ENCODE results near the gene MEGF11.
"Not testable (repeated sequence)": the region's sequence is repeated elsewhere in the genome, so short reads cannot be mapped to it uniquely, and the experiment has no call there.

The MEGF11 gene

GRCh38 chr15:65870889-65871533 lies 382.5 kb downstream of the MEGF11 start:
- DNase-seq: no peak

DNA sequence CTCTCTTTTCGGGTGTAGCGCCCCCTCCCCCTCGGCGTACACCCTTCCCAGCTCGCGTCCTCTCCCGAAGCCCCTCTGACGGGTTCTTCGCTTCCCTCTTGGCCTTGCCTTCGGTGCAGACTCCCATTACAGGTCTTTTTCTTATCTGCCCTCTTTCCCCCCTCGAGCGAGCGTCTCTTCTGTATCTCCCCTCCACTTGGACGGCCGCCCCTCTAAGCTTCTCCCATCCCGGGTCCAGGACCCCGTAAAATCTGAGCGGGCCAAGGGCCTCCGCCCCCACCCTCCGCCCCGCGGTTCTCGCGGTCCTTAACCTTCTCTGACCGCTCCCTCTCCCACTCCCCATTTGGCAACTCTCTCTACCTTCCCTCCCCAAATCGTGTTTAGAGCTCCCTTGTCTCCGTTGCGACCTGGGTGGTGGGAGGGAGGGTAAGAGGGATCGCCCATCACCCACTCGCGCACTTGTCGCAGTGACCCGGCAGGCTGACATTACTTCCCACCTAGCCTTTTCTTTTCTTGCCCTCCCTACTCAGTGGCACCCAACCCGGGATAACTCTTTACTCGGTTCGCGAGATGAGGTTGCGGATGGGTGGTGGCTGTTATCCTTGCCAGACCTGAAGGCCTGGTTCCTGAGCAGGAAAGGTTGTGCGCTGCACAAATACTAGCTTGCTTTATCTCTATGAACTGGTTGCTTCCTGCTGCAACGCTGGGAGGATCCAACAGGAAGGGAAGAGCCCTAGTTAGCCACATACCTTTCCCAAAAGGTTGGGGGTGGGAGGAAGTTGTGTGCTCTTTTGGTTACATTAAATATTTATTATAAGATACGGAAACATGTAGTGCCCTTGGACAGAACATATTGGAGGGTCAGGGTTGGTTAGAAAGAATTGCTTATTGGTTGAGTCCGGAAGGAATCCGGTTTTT lies 383.3 kb downstream of the MEGF11 start:
- DNase-seq: peak; percentile 37

DNA sequence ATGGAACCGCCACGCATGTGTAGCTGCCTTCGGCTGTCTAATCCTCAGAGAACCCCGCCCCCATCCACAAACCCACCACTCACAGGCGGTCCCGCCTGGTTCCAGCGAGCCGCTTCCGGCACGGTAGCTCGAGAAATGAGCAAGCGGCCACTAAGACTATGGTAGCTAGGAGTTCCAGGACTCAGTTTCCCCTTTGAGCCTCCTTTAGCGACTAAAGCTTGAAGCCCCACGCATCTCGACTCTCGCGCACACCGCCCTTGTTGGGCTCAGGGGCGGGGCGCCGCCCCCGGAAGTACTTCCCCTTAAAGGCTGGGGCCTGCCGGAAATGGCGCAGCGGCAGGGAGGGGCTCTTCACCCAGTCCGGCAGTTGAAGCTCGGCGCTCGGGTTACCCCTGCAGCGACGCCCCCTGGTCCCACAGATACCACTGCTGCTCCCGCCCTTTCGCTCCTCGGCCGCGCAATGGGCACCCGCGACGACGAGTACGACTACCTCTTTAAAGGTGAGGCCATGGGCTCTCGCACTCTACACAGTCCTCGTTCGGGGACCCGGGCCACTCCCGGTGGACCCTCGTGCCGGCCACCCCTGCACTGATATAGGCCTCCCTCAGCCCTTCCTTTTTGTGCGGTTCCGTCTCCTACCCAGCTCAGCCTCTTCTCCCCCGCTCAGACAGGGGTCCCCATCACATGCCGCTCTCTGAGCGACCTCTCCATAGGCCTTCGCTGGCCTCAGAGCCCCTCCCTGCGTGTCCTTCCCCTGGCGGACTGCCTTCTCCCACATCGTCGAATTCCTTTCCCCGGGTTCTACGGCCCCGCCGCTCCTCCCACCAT lies 384.2 kb downstream of the MEGF11 start, which contains the start of gene RAB11A:
RAB11A (plus strand) TSS at position 366 of the 828 bp plus-strand sequence; CDS start at position 461, 95 bp downstream.
- DNase-seq: peak; percentile 75

- no peak for DNase-seq
These were observed 384.9 kb downstream of the MEGF11 start for GRCh38 chr15:65868546-65869125.

DNA sequence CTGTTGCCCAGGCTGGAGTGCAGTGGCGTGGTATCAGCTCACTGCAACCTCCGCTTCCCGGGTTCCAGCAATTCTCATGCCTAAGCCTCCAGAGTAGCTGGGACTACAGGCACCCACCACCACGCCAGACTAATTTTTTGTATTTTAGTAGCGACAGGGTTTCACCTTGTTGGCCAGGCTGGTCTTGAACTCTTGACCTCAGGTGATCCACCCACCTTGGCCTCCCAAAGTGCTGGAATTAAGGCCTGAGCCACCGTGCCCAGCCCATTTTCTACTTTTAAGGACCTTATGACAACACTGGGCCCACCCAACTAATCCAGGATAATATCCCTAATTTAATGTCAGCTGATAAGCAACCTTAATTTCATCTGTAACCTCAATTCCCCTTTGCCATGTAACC lies 385.6 kb downstream of the MEGF11 start:
- not testable (repeated sequence) for DNase-seq

DNA sequence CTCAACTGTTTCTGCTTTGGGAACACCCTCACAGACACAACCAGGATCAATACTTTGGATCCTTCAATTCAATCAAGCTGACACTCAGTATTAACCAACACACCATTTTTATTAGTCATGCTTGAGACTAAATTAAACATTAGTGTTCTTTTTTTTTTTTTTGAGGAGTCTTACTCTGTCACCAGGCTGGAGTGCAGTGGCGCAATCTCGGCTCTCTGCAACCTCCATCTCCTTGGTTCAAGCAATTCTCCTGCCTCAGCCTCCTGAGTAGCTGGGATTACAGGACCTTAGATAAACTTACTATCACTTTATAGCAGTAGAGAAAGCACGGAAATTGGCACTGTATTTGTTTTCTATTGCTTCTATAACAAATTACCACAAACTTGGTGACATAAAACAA lies 386.3 kb downstream of the MEGF11 start:
- DNase-seq: no peak

DNA sequence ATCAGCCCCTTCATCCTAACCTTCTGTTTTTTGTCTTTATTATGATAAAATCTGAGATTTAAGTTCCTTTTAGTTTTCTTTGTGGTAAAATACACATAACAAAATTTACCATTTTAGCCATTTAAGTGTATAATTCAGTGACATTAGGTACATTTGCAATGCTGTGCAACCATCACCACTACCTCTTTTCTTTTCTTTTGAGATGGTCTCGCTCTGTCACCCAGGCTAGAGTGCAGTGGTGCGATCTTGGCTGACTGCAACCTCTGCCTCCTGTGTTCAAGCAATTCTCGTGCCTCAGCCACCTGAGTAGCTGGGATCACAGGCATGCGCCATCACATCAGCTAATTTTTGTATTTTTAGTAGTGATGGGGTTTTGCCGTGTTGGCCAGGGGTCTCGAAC lies 390.4 kb downstream of the MEGF11 start:
- DNase-seq: no peak

- no peak for DNase-seq
These were observed 390.9 kb downstream of the MEGF11 start for GRCh38 chr15:65862682-65863081.

DNA sequence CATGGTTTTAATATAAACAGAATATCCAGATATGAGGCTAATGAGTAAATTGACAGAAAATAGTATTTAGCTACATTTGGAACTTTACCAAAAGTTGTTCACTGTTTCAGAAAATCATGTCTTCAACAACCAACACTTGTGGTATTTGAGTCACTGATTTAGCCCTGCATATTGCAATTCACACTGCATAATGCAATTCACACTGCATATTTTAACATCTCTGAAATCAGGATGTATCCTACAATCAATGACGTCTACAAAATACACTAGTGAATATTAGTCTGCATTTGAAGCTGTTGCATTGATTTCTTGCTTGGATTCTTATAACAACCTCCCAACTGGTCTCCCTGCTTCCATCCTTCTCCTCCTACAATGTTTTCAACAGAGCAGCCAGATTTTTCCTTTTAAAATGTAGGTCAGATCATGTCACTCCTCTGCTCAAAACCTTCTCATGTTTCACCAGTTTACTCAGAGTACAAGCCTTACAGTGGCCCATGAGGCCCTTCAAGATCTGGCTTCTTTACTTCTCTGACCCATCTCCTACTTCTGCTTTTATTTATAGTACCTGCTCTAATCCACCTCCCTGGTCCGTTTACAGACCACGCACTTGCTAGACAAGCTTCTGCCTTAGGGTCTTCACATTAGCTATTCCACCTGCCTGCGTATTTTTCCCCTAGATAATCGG lies 395.7 kb downstream of the MEGF11 start:
- DNase-seq: no peak

GRCh38 chr15:65856821-65857455 lies 396.6 kb downstream of the MEGF11 start:
- peak; percentile 16 for DNase-seq

- DNase-seq: no peak
These were observed 401.6 kb downstream of the MEGF11 start for GRCh38 chr15:65851981-65852380.

DNA sequence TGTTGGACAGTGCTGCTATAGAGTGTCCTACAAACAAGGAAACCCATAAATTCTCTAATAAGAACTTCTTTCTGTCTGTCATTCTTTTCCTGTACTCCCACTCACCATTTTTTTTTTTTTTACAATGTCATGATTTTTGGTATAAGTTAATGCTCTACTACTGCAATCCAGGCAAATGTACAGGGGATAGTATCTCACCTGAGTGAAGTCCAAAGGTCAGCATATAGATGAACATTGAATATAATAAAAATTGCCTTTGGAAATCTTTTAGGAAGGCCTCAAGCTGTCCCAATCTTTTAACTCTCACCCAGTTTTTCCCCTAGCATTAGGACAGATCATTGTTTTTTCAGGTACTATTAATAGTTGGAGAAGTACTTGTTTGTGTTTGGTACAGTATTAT lies 405.6 kb downstream of the MEGF11 start:
- DNase-seq: no peak

- no peak for DNase-seq
These were observed 407.6 kb downstream of the MEGF11 start for GRCh38 chr15:65845826-65846519.

All from DMS153 (cell line).